Panc1 (cell line): Measurements from ENCODE around the gene NSRP1. TPM values are rescaled to one million over a fixed set of nuclear protein-coding genes. Genes with fewer than 3 reads are reported as not detected.
A peak's percentile ranks its signal among the peaks of the same experiment; 100 is the strongest.

Experiments
- ATAC-seq: fragments of 200-7000 bp; cut with Tn5 transposase; 2 replicates; pipeline ENCODE4 v1.9.1; 2020; ENCODE audit warnings: mild to moderate bottlenecking, moderate library complexity
- BruUV-seq: library from RNA; stranded (reverse); fragments of 400-500 nt; replicated peaks from 2 replicates; lab custom pipeline; 2021; lab: Mats Ljungman, UMichigan
- CTCF ChIA-PET: fragments of 300-600 bp; sonication (Branson Sonifier 250); formaldehyde crosslinking; loops from one replicate; lab custom pipeline; 2022; ENCODE audit warnings: antibody characterized with exemption; lab: Charles Lee
- POLR2A ChIA-PET: fragments of 300-600 bp; sonication (Branson Sonifier 250); formaldehyde crosslinking; loops from one replicate; lab custom pipeline; 2022; ENCODE audit warnings: antibody characterized with exemption; lab: Charles Lee
- DNase-seq: peaks from one replicate; pipeline ENCODE4 v3.0.0-alpha.2; 2010; ENCODE audit warnings: low read depth, low spot score
- H3K27ac ChIP-seq: 2 replicates; pipeline ENCODE4 v1.5.1; 2011; ENCODE audit warnings: mild to moderate bottlenecking, low read length, inconsistent platforms
- H3K27me3 ChIP-seq: fragments of 200-500 bp; sonication (Bioruptor generic); 2 replicates; pipeline ENCODE4 v1.6.0; 2014; ENCODE audit warnings: low read length, inconsistent platforms; ENCODE audit not compliant: control insufficient read depth, insufficient read depth
- H3K36me3 ChIP-seq: fragments of 200-500 bp; sonication (Bioruptor generic); 2 replicates; pipeline ENCODE4 v1.5.1; 2014; ENCODE audit warnings: inconsistent platforms, mild to moderate bottlenecking, low read length, moderate library complexity; ENCODE audit not compliant: control insufficient read depth, insufficient read depth
- H3K4me1 ChIP-seq: 2 replicates; pipeline ENCODE4 v1.5.1; 2011; ENCODE audit warnings: inconsistent platforms, mild to moderate bottlenecking, low read length, moderate library complexity; ENCODE audit not compliant: control insufficient read depth, insufficient read depth
- H3K4me3 ChIP-seq, 2 experiments: 2 replicates each; pipeline ENCODE4 v1.5.1; 2011 to 2012; ENCODE audit warnings: low read depth in 2 of 2, low read length in 2 of 2, mild to moderate bottlenecking in 2 of 2, inconsistent platforms in 1 of 2, moderate library complexity in 1 of 2
- H3K9me3 ChIP-seq: fragments of 200-500 bp; sonication (Bioruptor generic); 2 replicates; pipeline ENCODE4 v1.5.1; 2014; ENCODE audit warnings: low read depth, mild to moderate bottlenecking, inconsistent platforms, low read length, moderate library complexity; ENCODE audit not compliant: control insufficient read depth, insufficient read depth
- POLR2AphosphoS5 ChIP-seq: IDR thresholded peaks from 2 replicates; pipeline ENCODE4 v1.6.1; 2012; ENCODE audit warnings: mild to moderate bottlenecking, low read depth, low read length, moderate library complexity
- REST ChIP-seq, 2 experiments: IDR thresholded peaks; 2 replicates each; pipeline ENCODE4 v1.6.1; 2011 to 2012; ENCODE audit warnings: low read depth in 2 of 2, control low read depth in 1 of 2, low read length in 1 of 2, mild to moderate bottlenecking in 1 of 2, moderate library complexity in 1 of 2; ENCODE audit not compliant: insufficient read depth in 1 of 2
- SIN3A ChIP-seq: IDR thresholded peaks from 2 replicates; pipeline ENCODE4 v1.6.1; 2012; ENCODE audit warnings: low read depth, mild to moderate bottlenecking, low read length, moderate library complexity, borderline replicate concordance; ENCODE audit not compliant: insufficient read depth
- TCF7L2 ChIP-seq: IDR thresholded peaks from 2 replicates; pipeline ENCODE4 v1.6.1; 2011; ENCODE audit warnings: mild to moderate bottlenecking, low read depth, low read length, inconsistent platforms
- in situ Hi-C: cut with HindIII; loops from 2 replicates; pipeline ENCODE4 v1.10.0; 2016; ENCODE audit warnings: low sequenced_read_pairs, low pct_unique_long_range_greater_than_20kb
- intact Hi-C: fragments of 100-400 bp; cut with micrococcal nuclease; formaldehyde crosslinking; loops from one replicate; pipeline ENCODE4 v1.10.0; 2022; ENCODE audit not compliant: unreplicated experiment
- microRNA-seq: library from miRNA; unstranded; fragments of <30 nt; microRNA quantifications from one replicate; pipeline ENCODE4 v1.1.0, GENCODE V29; 2020; ENCODE audit not compliant: unreplicated experiment
- total RNA-seq: library from RNA; stranded (reverse); gene quantifications from one replicate; pipeline ENCODE4 v1.2.1, GENCODE V29; 2021; ENCODE audit not compliant: unreplicated experiment
- TF ChIP-seq, protein P1 (sequence below): fragments of 450-650 bp; IDR thresholded peaks from 2 replicates; pipeline ENCODE4 v1.5.1; 2017; ENCODE audit warnings: mild to moderate bottlenecking

NSRP1 gene
- total RNA-seq, 1 experiment from 2014 or later, result 30.5 TPM

DNA sequence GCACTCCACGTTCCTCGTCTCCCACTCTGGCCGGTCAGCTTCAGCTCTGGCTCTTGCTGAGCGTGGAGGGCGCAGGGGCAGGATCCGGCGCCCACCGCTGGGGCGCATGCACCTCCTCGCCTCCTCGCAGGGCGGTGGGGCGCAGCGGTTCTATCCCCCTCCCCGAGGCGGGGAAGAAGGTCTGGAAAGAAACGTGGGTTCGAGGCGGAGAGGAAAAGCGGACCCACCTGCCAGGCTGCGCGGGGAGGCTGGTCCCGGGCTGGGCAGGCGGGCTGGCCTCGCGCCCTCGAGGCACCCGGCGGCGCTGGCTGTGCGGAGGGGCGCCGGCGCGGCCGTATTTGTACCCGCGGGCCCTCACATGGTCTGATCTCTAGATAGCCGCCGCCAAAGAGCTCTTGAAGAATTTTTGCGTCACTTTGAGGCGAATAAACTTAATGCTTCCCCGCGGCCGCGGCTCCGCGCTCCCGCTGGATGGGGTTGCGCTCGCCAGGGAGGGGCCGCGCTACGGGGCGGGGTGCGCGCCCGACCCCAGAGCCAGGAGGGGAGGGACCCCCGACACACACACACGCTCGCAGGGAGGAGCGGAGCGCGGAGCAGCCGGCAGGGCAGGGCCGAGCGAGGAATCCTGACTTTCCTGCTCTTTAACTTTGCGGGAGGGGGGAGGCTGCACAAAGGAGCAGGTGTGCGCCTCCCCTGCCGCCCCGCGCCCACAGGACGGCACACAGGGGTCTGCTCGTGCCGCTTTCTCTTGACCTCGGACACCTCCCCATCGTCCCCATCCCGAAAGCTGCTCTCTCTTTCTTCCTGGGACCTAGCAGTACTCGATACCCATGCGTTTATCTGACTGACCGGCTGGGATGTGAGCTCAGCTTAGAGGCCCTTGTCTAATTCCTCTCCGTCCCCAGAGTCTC lies 119.0 kb downstream of the NSRP1 start, which contains the start of gene SLC6A4:
TSS of gene SLC6A4 (minus strand) at position 312 of the 911 bp plus-strand sequence. CDS start 13,739 bp downstream, outside the sequence.
- POLR2A ChIA-PET, result interaction anchor here (0.6 to 0.7 kb wide), 2 partner anchors 11 to 110 kb away, joined by 3 to 6 read pairs; no protein-coding TSS in a partner anchor
- in situ Hi-C loops, result no loop called here
- Histone ChIP-seq H3K4me1 (peaks cover 20% of the 10 kb centered on the region), H3K4me3 (peak within 1 kb of the TSS; percentile 47 to 63), H3K9me3 (no peaks in the 10 kb centered on the region), H3K27me3 (peaks cover 17% of the 10 kb centered on the region), H3K36me3 (no peaks in the 10 kb centered on the region), H3K27ac (no peak within 1 kb of the TSS)
- TF ChIP-seq TCF7L2 (no peak), REST (IDR thresholded peaks at IDR 0.05; ENCODE audit: insufficient read depth in 1 of 2, low read depth in 2 of 2, low read length in 1 of 2) (no peak), POLR2AphosphoS5 (no peak), SIN3A (no peak)
- TF ChIP-seq, protein P1, sequence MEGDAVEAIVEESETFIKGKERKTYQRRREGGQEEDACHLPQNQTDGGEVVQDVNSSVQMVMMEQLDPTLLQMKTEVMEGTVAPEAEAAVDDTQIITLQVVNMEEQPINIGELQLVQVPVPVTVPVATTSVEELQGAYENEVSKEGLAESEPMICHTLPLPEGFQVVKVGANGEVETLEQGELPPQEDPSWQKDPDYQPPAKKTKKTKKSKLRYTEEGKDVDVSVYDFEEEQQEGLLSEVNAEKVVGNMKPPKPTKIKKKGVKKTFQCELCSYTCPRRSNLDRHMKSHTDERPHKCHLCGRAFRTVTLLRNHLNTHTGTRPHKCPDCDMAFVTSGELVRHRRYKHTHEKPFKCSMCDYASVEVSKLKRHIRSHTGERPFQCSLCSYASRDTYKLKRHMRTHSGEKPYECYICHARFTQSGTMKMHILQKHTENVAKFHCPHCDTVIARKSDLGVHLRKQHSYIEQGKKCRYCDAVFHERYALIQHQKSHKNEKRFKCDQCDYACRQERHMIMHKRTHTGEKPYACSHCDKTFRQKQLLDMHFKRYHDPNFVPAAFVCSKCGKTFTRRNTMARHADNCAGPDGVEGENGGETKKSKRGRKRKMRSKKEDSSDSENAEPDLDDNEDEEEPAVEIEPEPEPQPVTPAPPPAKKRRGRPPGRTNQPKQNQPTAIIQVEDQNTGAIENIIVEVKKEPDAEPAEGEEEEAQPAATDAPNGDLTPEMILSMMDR, result no peak
- ATAC-seq (peak; percentile 40; the same call in 1 of the 2 replicates), DNase-seq (no peak)
- intact Hi-C loops, result loop anchor here (5.0 kb wide), 2 partner anchors 113 to 133 kb away; no protein-coding TSS in a partner anchor
- no TSS peak for BruUV-seq
- CTCF ChIA-PET, result interaction anchor here (0.5 to 2.2 kb wide), 6 partner anchors 34 to 131 kb away, joined by 3 to 32 read pairs (median 4); no protein-coding TSS in a partner anchor

Small RNAs within 50 kb of the gene (microRNA-seq; reads per million reads assigned to microRNA genes)
- gene MIR423, result not detected

Other genes starting within 250 kb of the NSRP1 start
- 30.6 TPM for gene SSH2, start 186.6 kb upstream of the NSRP1 start, total RNA-seq
- 0.39 TPM for gene EFCAB5, start 175.2 kb upstream of the NSRP1 start, total RNA-seq
- gene SLC6A4, start 118.9 kb downstream of the NSRP1 start, total RNA-seq, result not detected
- gene BLMH, start 175.1 kb downstream of the NSRP1 start, total RNA-seq, result 59.0 TPM
- not detected for gene TMIGD1, start 217.2 kb downstream of the NSRP1 start, total RNA-seq